Measurements from ENCODE around the gene PIF1.

PIF1 gene

DNA sequence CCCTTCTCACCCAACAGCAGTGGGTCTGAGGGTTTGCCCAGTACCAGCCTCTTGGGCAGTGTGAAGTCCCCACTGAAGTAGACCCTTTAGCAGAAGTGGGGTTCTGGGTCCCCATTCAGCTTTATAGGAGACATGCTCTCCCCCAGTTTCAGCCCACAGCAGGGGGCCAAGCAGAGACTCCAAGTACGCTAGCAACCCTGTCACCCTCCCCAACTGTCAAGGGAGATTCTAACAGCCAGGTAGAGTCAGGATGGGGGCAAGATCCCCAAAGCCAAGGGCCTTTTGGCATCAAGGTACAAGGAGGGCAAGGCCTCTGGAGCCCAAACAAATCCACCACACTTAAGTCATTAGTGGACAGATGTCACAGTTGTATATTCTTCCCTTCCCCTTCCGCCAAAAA lies 51.8 kb downstream of the PIF1 start:
- no peak for DNase-seq

DNA sequence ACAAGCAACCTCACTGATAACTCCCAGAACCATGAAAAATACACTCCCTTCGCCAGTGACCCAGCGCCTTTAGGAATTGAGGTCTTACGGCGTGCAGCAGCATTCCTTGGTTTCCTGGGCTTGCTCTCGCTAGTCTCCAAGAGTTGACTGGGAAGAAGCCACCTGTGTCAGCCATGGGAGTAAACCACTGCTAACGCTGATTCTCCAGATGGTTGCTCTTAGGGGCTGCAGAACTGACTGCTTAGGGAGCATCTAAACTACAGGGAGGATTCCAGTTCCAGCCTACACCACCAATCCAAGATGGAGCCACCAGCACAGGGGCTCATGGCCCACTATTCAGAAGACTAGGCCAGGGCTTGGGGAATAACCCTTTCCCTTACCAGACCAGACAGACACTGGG lies 52.5 kb downstream of the PIF1 start:
- no peak for DNase-seq

DNA sequence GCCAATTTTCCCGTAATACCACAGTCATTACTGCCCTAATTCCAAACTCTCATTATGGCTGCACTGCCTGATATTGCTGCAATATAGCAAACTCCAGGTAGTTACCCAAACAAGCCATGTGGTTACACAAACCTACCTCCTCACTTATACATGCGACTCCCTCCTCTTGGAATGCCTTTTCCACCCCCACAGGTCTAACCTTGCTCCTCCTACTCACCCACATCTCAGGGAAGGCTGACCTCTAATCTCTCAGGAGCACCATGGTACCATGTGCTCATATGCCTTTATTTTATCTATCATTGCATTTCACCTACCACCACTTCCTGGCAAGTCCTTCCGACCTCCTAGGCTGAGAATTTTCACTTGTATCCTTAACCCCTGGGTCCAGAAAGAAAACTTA lies 53.0 kb downstream of the PIF1 start:
- DNase-seq, result no peak

DNA sequence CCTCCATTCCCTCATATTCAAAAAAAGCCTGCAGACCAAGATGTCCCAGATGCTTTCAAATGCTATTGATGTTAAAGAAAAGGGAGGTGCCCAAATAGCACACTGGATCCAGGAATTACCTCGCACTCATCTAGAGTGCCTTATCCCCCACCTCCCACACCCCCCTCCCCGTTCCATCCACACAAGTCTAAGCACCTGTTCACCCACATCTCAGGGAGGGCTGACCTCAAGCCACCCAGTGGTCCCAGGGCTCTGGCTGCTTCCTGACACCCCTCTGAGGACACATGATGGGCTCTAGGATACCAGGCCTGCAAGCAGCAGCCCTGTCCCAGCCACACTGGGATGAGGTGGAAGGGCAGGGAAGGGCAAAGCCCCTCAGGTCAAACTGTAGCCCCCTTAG lies 54.8 kb downstream of the PIF1 start:
- no peak for DNase-seq

DNA sequence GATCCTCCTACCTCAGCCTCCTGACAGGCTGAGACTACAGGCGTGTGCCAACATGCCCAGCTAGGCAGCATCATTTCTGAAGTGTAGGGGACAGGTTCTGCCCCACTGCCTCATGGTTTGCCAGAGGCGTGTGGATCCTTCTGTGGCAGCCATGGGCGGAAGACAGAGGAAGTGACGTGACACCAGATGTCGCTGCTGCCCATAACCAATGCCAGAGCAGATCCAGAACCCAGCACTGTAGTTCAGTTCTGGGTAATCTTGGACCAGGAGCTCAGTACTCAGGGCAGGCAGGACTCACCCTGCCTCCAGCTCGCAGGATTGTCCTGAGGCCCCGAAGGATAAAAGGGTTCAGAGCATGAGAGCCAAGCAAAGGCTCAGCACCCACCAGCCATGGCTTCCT lies 58.2 kb downstream of the PIF1 start:
- no peak for DNase-seq

DNA sequence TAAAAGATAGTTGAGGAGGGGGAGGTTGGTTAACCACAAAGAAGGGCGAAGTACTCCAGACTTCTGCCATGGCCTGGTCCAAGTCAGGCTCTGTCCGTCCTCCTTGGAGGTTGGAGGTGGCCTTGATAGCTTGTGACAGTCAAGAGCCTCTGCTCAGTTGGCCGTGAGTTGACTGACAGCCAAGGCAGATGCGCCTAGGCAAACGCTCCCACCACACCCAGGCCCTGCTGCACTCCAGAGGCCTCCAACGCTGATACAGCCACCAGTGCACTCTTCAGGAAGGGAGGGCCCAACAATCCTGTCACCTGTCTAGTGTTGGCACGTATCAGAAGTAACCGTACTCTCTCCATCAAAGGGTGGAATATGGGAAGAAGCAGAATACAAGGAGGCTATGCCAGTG lies 59.4 kb downstream of the PIF1 start:
- DNase-seq, result no peak
